GM21390 (cell line): ENCODE results near the gene PTPRN2.

Source experiments
- ATAC-seq: cut with Tn5 transposase; IDR thresholded peaks from one replicate; pipeline ENCODE4 v1.9.1; 2021; ENCODE audit not compliant: unreplicated experiment

Gene PTPRN2

GRCh38 chr7:158581440-158582088 lies 6.1 kb downstream of the PTPRN2 start:
- ATAC-seq, result no peak

GRCh38 chr7:158579662-158580646 lies 7.7 kb downstream of the PTPRN2 start:
- no peak for ATAC-seq

GRCh38 chr7:158576050-158576762 lies 11.4 kb downstream of the PTPRN2 start:
- ATAC-seq, result no peak

GRCh38 chr7:158574308-158575036 lies 13.2 kb downstream of the PTPRN2 start:
- no peak for ATAC-seq

- ATAC-seq, result no peak
These were observed 14.3 kb downstream of the PTPRN2 start for GRCh38 chr7:158573310-158573709.

- ATAC-seq, result no peak
These were observed 15.4 kb downstream of the PTPRN2 start for GRCh38 chr7:158572000-158572828.

GRCh38 chr7:158570449-158571170 lies 17.0 kb downstream of the PTPRN2 start:
- no peak for ATAC-seq

GRCh38 chr7:158569858-158570323 lies 17.7 kb downstream of the PTPRN2 start:
- ATAC-seq, result no peak

GRCh38 chr7:158568974-158569857 lies 18.4 kb downstream of the PTPRN2 start:
- no peak for ATAC-seq

GRCh38 chr7:158567153-158567603 lies 20.4 kb downstream of the PTPRN2 start:
- no peak for ATAC-seq

- no peak for ATAC-seq
These were observed 23.0 kb downstream of the PTPRN2 start for GRCh38 chr7:158564663-158565035.

- no peak for ATAC-seq
These were observed 23.5 kb downstream of the PTPRN2 start for GRCh38 chr7:158563911-158564662.

- no peak for ATAC-seq
These were observed 24.6 kb downstream of the PTPRN2 start for GRCh38 chr7:158563051-158563450.

- no peak for ATAC-seq
These were observed 25.1 kb downstream of the PTPRN2 start for GRCh38 chr7:158562517-158562916.

- no peak for ATAC-seq
These were observed 26.0 kb downstream of the PTPRN2 start for GRCh38 chr7:158561659-158562058.

GRCh38 chr7:158560386-158560785 lies 27.2 kb downstream of the PTPRN2 start:
- no peak for ATAC-seq

- no peak for ATAC-seq
These were observed 28.3 kb downstream of the PTPRN2 start for GRCh38 chr7:158559356-158559755.
